Measurements from ENCODE around the gene STARD7.
"Not testable (repeated sequence)": the region's sequence is repeated elsewhere in the genome, so short reads cannot be mapped to it uniquely, and the experiment has no call there.

STARD7 gene

DNA sequence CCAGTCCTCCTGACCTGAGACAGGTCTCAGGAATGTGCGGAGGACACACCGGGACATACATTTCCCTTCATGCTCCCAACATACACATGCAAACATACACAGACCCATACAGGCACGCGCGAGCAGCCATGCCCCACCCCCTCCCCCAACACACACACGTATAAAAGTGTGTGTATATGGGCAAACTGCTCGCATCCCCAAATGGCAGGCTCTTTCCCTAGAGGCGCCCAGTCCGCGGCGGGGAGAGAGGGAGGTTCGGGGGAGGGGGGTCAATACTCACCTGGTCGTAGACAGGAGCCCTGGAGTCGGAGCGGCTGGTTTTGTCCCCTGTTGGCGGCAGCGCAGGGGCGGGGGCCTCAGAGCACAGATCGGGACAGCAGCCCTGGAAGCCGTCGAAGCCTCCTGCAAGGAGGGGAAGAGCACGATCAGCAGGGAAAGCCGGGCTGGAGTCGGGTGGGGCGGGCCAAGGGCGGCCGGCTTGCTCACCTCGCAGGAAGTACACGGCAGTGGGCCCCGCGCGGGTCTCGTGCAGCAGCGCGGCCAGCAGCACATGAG, 64.1 kb downstream of the STARD7 start:
- ChIA-PET POLR2A (no interaction called here), CTCF (interaction anchor here (1.0 kb wide), 1 partner anchor 30 kb away, joined by 3 read pairs; no protein-coding TSS in a partner anchor)
- no peak for DNase-seq (ENCODE audit: extremely low spot score)
- no peak for TF ChIP-seq FOXM1 (IDR thresholded peaks at IDR 0.05; ENCODE audit: borderline replicate concordance)
- TF ChIP-seq SP1 (IDR thresholded peaks at IDR 0.05): no peak
- peak; percentile 57 for TF ChIP-seq L3MBTL2 (conservative IDR thresholded peaks at IDR 0.05)

DNA sequence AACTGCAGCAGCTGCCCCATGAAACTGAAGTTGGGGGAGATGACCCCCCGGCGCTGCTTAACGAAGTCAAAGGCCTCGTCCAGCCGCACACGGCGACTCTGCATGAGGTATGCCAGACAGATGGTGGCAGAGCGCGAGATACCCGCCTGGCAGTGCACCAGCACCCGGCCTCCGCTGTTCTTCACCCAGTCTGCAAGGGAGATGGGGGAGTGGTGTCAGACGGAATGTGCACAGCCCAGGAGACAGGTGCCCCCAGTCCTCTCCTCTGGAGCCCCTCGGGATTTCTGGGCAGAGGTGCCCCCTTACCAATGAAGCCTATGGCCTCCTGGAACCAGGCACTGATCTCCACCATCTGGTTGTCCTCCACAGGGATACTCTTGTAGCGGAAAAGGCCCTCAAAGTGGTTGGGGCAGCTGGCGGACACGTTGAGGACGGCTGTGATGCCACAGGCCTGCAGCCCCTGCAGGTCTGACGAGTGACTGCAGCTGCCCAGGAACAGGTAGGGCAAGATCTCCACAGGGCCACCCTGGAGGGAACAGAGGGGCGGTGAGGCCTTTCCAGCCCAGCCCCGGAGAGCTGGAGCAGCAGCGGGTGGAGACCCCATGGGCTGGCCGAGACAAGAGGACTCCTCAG, 64.7 kb downstream of the STARD7 start:
- CTCF ChIA-PET: interaction anchor here (1.0 kb wide), 1 partner anchor 30 kb away, joined by 3 read pairs; no protein-coding TSS in a partner anchor
- POLR2A ChIA-PET: no interaction called here
- peak; percentile 41 for DNase-seq (ENCODE audit: extremely low spot score)
- TF ChIP-seq HDGF (IDR thresholded peaks at IDR 0.05; ENCODE audit: borderline replicate concordance): no peak

DNA sequence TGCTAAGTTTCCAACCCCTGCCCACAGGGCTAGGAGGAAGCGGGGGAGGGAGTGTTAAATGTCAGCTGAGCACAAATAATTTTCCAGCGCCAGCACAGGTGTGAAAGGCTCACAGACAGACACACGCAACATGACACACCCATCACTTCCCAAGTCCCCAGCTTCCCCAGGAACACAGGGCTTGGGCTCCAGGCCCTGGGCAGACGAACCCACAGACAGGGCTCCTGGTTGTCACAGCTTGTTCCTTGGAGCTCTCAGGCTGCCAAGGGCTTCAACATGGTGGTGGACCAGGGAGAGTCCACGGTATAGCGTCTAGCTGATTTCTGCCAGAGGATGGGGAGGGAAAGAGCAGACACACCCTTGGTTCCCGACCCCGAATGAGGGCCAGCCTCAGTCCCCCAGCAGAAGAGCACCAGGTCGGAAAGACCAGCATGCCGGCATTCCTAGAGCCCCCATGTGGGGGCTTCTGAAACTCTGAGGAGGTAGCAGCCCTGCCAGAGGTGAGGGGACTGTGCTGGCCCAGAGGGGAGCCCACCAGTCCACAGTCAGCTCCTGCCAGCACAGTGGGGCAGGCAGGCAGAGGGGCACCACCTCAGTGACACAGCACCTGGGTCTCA, 65.3 kb downstream of the STARD7 start:
- ChIA-PET POLR2A (no interaction called here), CTCF (no interaction called here)
- no peak for DNase-seq (ENCODE audit: extremely low spot score)
- TF ChIP-seq NFRKB (IDR thresholded peaks at IDR 0.05) (no peak), CTBP1 (IDR thresholded peaks at IDR 0.05; ENCODE audit: borderline replicate concordance) (no peak), ZNF384 (IDR thresholded peaks at IDR 0.05) (no peak), HDGF (IDR thresholded peaks at IDR 0.05; ENCODE audit: borderline replicate concordance) (no peak), FOXM1 (IDR thresholded peaks at IDR 0.05; ENCODE audit: borderline replicate concordance) (no peak)

DNA sequence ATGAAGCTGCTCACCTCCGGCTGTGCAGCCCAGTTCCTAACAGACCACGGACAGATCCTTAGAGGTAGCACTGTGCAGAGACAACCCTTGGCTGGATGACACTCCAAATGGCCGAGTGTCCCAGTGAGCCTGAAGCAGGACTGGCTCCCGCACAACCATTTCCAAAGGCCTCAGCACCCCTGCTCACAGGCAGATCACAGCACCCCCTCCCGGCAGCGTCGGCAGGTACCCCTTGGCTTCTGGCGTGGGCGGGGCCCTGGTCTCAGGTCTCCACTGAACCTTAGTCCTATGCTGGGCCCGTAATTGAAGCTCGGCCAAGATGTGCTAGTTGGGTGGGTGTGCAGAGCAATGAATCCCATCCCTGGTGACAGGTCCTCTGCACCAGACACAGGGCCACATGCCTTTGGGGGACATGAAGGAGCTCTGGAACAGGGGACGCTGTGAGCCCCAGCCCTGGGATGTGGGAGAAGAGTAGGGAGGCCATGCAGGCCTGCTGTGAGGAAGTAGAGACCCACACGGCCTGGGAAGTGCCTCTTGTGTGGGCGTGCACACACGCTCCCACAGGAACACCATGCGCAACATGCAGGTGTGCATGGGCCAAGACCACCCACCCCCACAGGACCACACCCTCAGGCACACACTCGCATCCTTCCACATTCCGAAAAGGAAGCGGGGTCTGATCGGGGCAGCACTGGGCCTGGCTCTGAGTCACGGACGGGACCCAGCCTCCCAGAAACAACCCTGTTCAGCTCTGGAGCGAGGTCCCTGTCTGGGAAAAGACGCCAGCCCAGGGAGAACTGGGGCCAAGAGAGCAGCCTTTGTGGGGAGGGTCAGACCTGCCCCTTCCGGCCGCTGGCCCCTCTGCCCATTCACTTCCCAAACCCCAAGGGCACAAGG, 66.2 kb downstream of the STARD7 start:
- POLR2A ChIA-PET: no interaction called here

DNA sequence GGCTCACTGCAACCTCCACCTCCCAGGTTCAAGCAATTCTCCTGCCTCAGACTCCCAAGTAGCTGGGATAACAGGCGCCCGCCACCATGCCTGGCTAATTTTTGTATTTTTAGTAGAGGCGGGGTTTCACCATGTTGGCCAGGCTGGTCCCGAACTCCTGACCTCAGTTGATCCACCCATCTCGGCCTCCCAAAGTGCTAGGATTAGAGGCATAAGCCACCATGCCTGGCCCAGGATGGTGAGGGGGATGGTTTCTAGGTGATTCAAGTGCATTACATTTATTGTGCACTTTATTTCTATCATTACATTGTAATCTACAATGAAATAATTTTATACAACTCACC, 67.0 kb downstream of the STARD7 start:
- CTCF ChIA-PET, POLR2A ChIA-PET: not testable (repeated sequence)

More for the DNA sequence above, 66.2 kb downstream of the STARD7 start:
- no peak for TF ChIP-seq ARNT (IDR thresholded peaks at IDR 0.05)
- TF ChIP-seq ELF4 (IDR thresholded peaks at IDR 0.05): no peak
- TF ChIP-seq, protein P1, sequence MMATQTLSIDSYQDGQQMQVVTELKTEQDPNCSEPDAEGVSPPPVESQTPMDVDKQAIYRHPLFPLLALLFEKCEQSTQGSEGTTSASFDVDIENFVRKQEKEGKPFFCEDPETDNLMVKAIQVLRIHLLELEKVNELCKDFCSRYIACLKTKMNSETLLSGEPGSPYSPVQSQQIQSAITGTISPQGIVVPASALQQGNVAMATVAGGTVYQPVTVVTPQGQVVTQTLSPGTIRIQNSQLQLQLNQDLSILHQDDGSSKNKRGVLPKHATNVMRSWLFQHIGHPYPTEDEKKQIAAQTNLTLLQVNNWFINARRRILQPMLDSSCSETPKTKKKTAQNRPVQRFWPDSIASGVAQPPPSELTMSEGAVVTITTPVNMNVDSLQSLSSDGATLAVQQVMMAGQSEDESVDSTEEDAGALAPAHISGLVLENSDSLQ (IDR thresholded peaks at IDR 0.05): no peak
- no peak for TF ChIP-seq BHLHE40 (IDR thresholded peaks at IDR 0.05; ENCODE audit: borderline replicate concordance)
- TF ChIP-seq SP1 (IDR thresholded peaks at IDR 0.05): no peak
- TF ChIP-seq FOXM1 (IDR thresholded peaks at IDR 0.05; ENCODE audit: borderline replicate concordance): no peak
- TF ChIP-seq FOXK2 (IDR thresholded peaks at IDR 0.05): no peak
- TF ChIP-seq ZNF384 (IDR thresholded peaks at IDR 0.05): no peak
- TF ChIP-seq LEF1 (IDR thresholded peaks at IDR 0.05; ENCODE audit: borderline replicate concordance): no peak
- DNase-seq (ENCODE audit: extremely low spot score): no peak
- CTCF ChIA-PET: no interaction called here

DNA sequence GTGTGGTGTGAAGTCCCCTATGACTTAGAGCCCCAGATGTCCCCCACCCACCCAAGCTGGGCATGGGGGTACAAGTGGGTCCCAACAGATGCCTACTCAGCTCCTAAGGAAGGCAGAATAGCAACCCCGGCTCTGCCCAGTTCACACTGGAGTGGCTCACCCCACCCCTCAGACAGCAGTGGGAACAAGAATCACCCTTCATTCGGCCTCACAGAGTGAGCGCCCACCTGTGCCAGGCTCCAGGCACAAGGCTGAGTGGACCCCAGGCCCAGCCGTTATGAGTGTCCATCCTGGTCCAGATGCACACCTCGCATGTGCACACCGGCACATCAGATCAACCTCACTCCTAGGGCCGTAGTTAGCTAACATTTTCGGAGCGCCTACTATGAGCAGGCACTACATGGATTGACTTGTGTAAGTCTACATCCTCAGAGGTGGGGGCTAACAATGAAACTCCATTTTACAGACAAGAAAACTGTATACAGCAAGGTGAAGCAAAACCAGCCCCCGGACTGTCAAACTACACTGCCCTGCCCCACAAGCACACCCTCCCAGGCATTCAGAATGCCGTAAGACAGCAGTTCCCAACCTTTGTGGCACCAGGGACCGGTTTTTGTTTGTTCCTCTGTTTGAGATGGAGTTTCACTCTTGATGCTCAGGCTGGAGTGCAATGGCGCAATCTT, 67.5 kb downstream of the STARD7 start:
- TF ChIP-seq, protein P1 (IDR thresholded peaks at IDR 0.05): no peak
- TF ChIP-seq ARNT (IDR thresholded peaks at IDR 0.05) (no peak), BHLHE40 (IDR thresholded peaks at IDR 0.05; ENCODE audit: borderline replicate concordance) (no peak), HDGF (IDR thresholded peaks at IDR 0.05; ENCODE audit: borderline replicate concordance) (no peak), NFRKB (IDR thresholded peaks at IDR 0.05) (no peak), SP1 (IDR thresholded peaks at IDR 0.05) (no peak), FOXK2 (IDR thresholded peaks at IDR 0.05) (no peak), ELF4 (IDR thresholded peaks at IDR 0.05) (no peak), LEF1 (IDR thresholded peaks at IDR 0.05; ENCODE audit: borderline replicate concordance) (no peak), L3MBTL2 (conservative IDR thresholded peaks at IDR 0.05) (no peak), TARDBP (IDR thresholded peaks at IDR 0.05) (no peak), FOXA1 (IDR thresholded peaks at IDR 0.05) (no peak), FOXM1 (IDR thresholded peaks at IDR 0.05; ENCODE audit: borderline replicate concordance) (no peak), SUZ12 (IDR thresholded peaks at IDR 0.05) (no peak), CTBP1 (IDR thresholded peaks at IDR 0.05; ENCODE audit: borderline replicate concordance) (no peak), ZNF384 (IDR thresholded peaks at IDR 0.05) (no peak)
- CTCF ChIA-PET: interaction anchor here (0.5 to 1.1 kb wide), 2 partner anchors 33 to 92 kb away, joined by 3 to 5 read pairs; no protein-coding TSS in a partner anchor
- POLR2A ChIA-PET: interaction anchor here (0.6 to 1.0 kb wide), 2 partner anchors 67 to 125 kb away, joined by 3 read pairs; partner anchors contain the start of genes CIAO1, STARD7 and TMEM127
- DNase-seq (ENCODE audit: extremely low spot score): no peak

More for the DNA sequence above, 67.0 kb downstream of the STARD7 start:
- DNase-seq (ENCODE audit: extremely low spot score): not testable (repeated sequence)
